ENCODE measurements around the gene ASCC1. TPM values are rescaled to one million over a fixed set of nuclear protein-coding genes. Genes with fewer than 3 reads are reported as not detected.

Gene ASCC1
- total RNA-seq = 50.8 TPM

GRCh38 chr10:72215611-72216549, at the start of gene ASCC1, which contains the start of gene ANAPC16:
ASCC1 (minus strand) TSS chr10:72216276; CDS start chr10:72213298, 2,978 bp downstream.
ANAPC16 (plus strand) TSS chr10:72216012; CDS start chr10:72223915, 7,903 bp downstream.

GRCh38 chr10:72087969-72088888, 127.8 kb downstream of the ASCC1 start, which contains the start of gene SPOCK2:
SPOCK2 (minus strand) TSS chr10:72088551; CDS start chr10:72088328, 223 bp downstream.

Other genes starting within 250 kb of the ASCC1 start
- 28.6 TPM for gene SPOCK2, start 127.7 kb downstream of the ASCC1 start, total RNA-seq
- gene ANAPC16, start 264 bp downstream of the ASCC1 start, total RNA-seq = 82.4 TPM
- 321 TPM for gene DDIT4, start 57.6 kb upstream of the ASCC1 start, total RNA-seq
- 30.1 TPM for gene DNAJB12, start 138.6 kb upstream of the ASCC1 start, total RNA-seq